Stimulated activated naive CD8-positive, alpha-beta T cell treated with anti-CD3 and anti-CD28 coated beads, Interleukin-15, amount 100 ng/mL, for 72 hours (primary cell): Measurements from ENCODE around the gene LARGE1.
A peak's percentile ranks its signal among the peaks of the same experiment; 100 is the strongest.

ENCODE experiments used
- ATAC-seq: fragments of 150-1000 bp; cut with Tn5 transposase; 2 replicates; pipeline ENCODE4 v1.10.0; 2021; ENCODE audit warnings: mild to moderate bottlenecking, moderate library complexity
- DNase-seq, 2 donors: peaks; one replicate each; pipeline ENCODE4 v3.0.0; 2021 to 2022
- H3K27ac Mint-ChIP-seq, 2 donors: one replicate each; pipeline ENCODE4 v1.8.0; 2022; ENCODE audit warnings: mild to moderate bottlenecking in 2 of 2, mixed read lengths in 2 of 2, moderate library complexity in 2 of 2
- H3K27me3 Mint-ChIP-seq: one replicate; pipeline ENCODE4 v1.8.0; 2022; ENCODE audit warnings: mixed read lengths
- H3K4me1 Mint-ChIP-seq: one replicate; pipeline ENCODE4 v1.8.0; 2022; ENCODE audit warnings: mild to moderate bottlenecking, mixed read lengths
- H3K4me3 Mint-ChIP-seq, 2 donors: one replicate each; pipeline ENCODE4 v1.8.0; 2022; ENCODE audit warnings: mild to moderate bottlenecking in 2 of 2, mixed read lengths in 2 of 2, moderate library complexity in 1 of 2
- H3K9me3 Mint-ChIP-seq, 2 donors: one replicate each; pipeline ENCODE4 v1.8.0; 2022; ENCODE audit warnings: mixed read lengths in 2 of 2

LARGE1 gene

GRCh38 chr22:33882991-33883390, 37.3 kb downstream of the LARGE1 start:
- ATAC-seq (no peak), DNase-seq (no peak)
- peaks cover 18% of the 10 kb centered on the region for H3K27me3 Mint-ChIP-seq
- no peak overlapping the region for H3K27ac Mint-ChIP-seq
- peaks cover 0 to 5% of the 10 kb centered on the region in 2 donors for H3K9me3 Mint-ChIP-seq
- H3K4me1 Mint-ChIP-seq = no peaks in the 10 kb centered on the region
- H3K4me3 Mint-ChIP-seq = no peak overlapping the region

DNA sequence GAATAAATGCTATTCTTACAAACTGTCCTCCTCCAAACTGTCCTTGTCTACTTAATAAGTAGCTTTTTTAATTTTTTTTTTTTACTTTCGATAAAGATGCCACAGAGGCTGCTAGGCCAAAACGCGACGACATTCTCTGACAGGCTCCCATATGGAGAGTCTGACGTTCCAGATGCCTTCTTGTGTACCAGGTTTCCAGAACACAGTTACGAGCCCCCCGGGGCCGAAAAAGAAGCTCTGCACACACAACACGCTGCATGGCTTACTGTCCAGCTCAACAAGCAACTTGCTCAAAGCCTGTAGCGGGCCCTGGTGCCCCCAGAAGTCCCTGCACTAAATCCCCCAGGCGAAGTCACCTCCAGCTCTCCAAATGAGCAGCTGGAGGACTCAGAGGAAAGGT, 39.3 kb downstream of the LARGE1 start:
- Mint-ChIP-seq H3K27me3 (peaks cover 18% of the 10 kb centered on the region), H3K4me1 (no peaks in the 10 kb centered on the region), H3K27ac (no peak overlapping the region), H3K9me3 (peaks cover 0 to 5% of the 10 kb centered on the region in 2 donors), H3K4me3 (no peak overlapping the region)
- DNase-seq (no peak), ATAC-seq (no peak)

- no peak overlapping the region for H3K4me3 Mint-ChIP-seq
- no peak for ATAC-seq
- no peaks in the 10 kb centered on the region for H3K4me1 Mint-ChIP-seq
- no peak overlapping the region for H3K27ac Mint-ChIP-seq
- DNase-seq = no peak
- peaks cover 0 to 5% of the 10 kb centered on the region in 2 donors for H3K9me3 Mint-ChIP-seq
- peaks cover 18% of the 10 kb centered on the region for H3K27me3 Mint-ChIP-seq
Measured at GRCh38 chr22:33879796-33880195, 40.5 kb downstream of the LARGE1 start.

- H3K4me3 Mint-ChIP-seq = no peak overlapping the region
- DNase-seq = no peak
- no peak for ATAC-seq
- no peaks in the 10 kb centered on the region for H3K9me3 Mint-ChIP-seq
- no peaks in the 10 kb centered on the region for H3K27me3 Mint-ChIP-seq
- no peaks in the 10 kb centered on the region for H3K4me1 Mint-ChIP-seq
- no peak overlapping the region for H3K27ac Mint-ChIP-seq
Measured at GRCh38 chr22:33875316-33875715, 45.0 kb downstream of the LARGE1 start.

- ATAC-seq = no peak
- no peaks in the 10 kb centered on the region for H3K27me3 Mint-ChIP-seq
- no peaks in the 10 kb centered on the region for H3K9me3 Mint-ChIP-seq
- no peak for DNase-seq
- no peaks in the 10 kb centered on the region for H3K4me1 Mint-ChIP-seq
- no peak overlapping the region for H3K27ac Mint-ChIP-seq
- H3K4me3 Mint-ChIP-seq = no peak overlapping the region
Measured at GRCh38 chr22:33874206-33874605, 46.1 kb downstream of the LARGE1 start.

- Mint-ChIP-seq H3K4me3 (no peak overlapping the region), H3K27me3 (no peaks in the 10 kb centered on the region), H3K27ac (peak overlapping the region in 1 of 2 donors; percentile 61), H3K9me3 (no peaks in the 10 kb centered on the region), H3K4me1 (no peaks in the 10 kb centered on the region)
- no peak for DNase-seq
- ATAC-seq = no peak
Measured at GRCh38 chr22:33873666-33874065, 46.6 kb downstream of the LARGE1 start.

GRCh38 chr22:33873186-33873585, 47.1 kb downstream of the LARGE1 start:
- ATAC-seq = no peak
- Mint-ChIP-seq H3K4me3 (no peak overlapping the region), H3K27ac (no peak overlapping the region), H3K4me1 (no peaks in the 10 kb centered on the region), H3K9me3 (no peaks in the 10 kb centered on the region), H3K27me3 (no peaks in the 10 kb centered on the region)
- DNase-seq = no peak

- no peak for ATAC-seq
- Mint-ChIP-seq H3K4me3 (no peak overlapping the region), H3K27ac (no peak overlapping the region), H3K4me1 (no peaks in the 10 kb centered on the region), H3K9me3 (no peaks in the 10 kb centered on the region), H3K27me3 (no peaks in the 10 kb centered on the region)
- DNase-seq = no peak
Measured at GRCh38 chr22:33871935-33872334, 48.3 kb downstream of the LARGE1 start.

DNA sequence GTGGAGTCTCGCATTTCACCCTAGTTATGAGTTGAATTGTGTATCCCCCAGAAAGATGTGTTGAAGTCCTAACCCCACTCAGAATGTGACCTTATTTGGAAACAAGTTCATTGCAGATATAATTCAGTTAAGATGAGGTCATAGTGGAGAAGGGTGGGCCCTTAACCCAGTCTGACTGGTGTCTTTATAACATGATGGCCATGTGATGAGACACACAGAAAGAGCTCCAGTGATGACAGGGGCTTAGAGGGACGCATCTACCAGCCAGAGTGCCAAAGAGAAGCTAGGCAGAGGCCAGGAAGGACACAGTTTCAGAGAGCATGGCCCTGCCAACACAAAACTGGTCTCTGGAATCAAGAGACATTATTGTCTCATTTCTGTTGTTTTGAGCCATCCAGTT, 50.3 kb downstream of the LARGE1 start:
- DNase-seq = no peak
- no peaks in the 10 kb centered on the region for H3K9me3 Mint-ChIP-seq

DNA sequence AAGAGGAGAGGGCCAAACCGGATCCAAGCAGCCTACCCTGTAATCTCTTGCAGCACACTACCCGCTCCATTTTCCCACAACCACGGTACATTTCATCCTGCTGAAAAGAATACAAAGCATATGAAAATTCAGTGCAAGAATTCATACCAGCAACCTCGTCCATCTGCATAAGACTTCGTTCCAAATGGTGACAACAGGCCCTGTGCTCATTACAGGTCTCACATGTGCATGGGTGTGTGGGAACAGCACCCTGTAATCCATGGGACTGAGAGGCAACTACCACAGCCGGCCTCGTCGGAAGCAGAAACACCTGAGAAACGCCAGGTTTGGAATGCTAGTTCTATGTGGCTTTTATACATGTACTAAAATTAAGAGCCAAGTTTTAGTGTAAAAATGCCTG, 52.3 kb downstream of the LARGE1 start:
- Mint-ChIP-seq H3K9me3 (no peaks in the 10 kb centered on the region), H3K4me1 (peaks cover 10% of the 10 kb centered on the region), H3K27ac (no peak overlapping the region), H3K4me3 (no peak overlapping the region), H3K27me3 (no peaks in the 10 kb centered on the region)
- DNase-seq = no peak
- ATAC-seq = no peak

More for the DNA sequence above, 50.3 kb downstream of the LARGE1 start:
- Mint-ChIP-seq H3K4me3 (no peak overlapping the region), H3K27me3 (no peaks in the 10 kb centered on the region), H3K27ac (no peak overlapping the region), H3K4me1 (peaks cover 4% of the 10 kb centered on the region)
- ATAC-seq = no peak

DNA sequence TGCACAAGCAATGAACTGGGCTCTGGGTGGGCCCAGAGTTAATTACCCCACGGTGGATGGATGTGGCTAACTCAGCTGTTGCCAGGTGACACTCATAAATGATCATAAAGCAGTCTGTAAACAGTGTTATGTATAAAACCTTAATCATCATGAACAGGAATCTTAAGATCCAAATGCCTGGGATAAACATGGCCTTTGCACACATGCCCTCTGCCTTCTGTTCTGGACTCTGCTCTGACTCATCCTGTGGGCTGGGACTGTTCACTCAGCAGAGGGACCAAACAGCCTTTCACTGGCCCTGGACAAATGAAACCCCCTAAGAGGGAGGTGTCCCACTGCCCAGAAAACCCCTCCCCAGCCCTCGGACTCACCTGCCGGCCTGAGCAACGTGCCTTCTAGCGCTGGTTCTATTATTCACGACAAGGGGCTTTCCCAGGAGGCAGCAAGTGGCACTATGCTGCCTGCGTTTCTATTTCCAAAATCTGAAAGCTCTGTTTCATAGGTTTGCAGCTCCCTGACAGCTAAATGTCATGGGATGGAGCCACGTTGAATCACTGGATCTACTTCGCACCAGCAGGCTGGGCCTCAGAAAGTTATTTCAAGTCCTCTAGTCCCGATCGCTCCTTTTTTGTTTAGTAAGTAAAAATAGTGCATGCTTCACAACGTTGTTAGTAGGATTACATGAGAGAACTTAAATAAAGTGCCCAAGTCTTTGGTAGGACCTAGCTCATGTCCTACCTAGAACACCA, 53.0 kb downstream of the LARGE1 start:
- Mint-ChIP-seq H3K9me3 (no peaks in the 10 kb centered on the region), H3K4me3 (no peak overlapping the region), H3K4me1 (peaks cover 10% of the 10 kb centered on the region), H3K27me3 (no peaks in the 10 kb centered on the region), H3K27ac (no peak overlapping the region)
- DNase-seq (no peak), ATAC-seq (no peak)

- no peaks in the 10 kb centered on the region for H3K27me3 Mint-ChIP-seq
- no peak for ATAC-seq
- H3K27ac Mint-ChIP-seq = no peak overlapping the region
- H3K4me1 Mint-ChIP-seq = peaks cover 10% of the 10 kb centered on the region
- no peaks in the 10 kb centered on the region for H3K9me3 Mint-ChIP-seq
- H3K4me3 Mint-ChIP-seq = no peak overlapping the region
- DNase-seq = no peak
Measured at GRCh38 chr22:33866511-33866910, 53.8 kb downstream of the LARGE1 start.

GRCh38 chr22:33865996-33866395, 54.3 kb downstream of the LARGE1 start:
- no peak overlapping the region for H3K4me3 Mint-ChIP-seq
- H3K27me3 Mint-ChIP-seq = no peaks in the 10 kb centered on the region
- no peak overlapping the region for H3K27ac Mint-ChIP-seq
- H3K4me1 Mint-ChIP-seq = peaks cover 10% of the 10 kb centered on the region
- DNase-seq = no peak
- H3K9me3 Mint-ChIP-seq = no peaks in the 10 kb centered on the region
- ATAC-seq = no peak

DNA sequence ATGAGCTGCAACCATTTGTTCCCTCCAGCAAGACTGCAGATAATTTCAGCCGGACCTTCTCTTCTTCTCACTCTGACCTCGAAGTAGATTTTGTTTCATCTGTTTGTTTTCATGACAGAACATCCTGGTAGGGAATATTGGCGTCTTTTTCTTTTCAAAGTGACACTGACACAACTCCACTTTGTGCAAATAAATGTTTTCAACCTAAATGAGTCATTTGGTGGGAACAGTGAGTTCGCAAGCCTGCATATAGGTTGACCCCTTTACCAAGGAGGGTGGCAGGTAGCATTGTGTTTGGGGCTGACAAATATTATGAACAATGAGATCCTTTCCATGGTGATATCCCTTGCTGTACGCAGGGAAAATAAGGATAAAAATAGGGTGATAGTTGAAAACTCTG, 55.0 kb downstream of the LARGE1 start:
- no peaks in the 10 kb centered on the region for H3K27me3 Mint-ChIP-seq
- DNase-seq = no peak
- no peak for ATAC-seq
- H3K4me1 Mint-ChIP-seq = peaks cover 10% of the 10 kb centered on the region
- H3K4me3 Mint-ChIP-seq = no peak overlapping the region
- H3K9me3 Mint-ChIP-seq = no peaks in the 10 kb centered on the region
- H3K27ac Mint-ChIP-seq = no peak overlapping the region

DNA sequence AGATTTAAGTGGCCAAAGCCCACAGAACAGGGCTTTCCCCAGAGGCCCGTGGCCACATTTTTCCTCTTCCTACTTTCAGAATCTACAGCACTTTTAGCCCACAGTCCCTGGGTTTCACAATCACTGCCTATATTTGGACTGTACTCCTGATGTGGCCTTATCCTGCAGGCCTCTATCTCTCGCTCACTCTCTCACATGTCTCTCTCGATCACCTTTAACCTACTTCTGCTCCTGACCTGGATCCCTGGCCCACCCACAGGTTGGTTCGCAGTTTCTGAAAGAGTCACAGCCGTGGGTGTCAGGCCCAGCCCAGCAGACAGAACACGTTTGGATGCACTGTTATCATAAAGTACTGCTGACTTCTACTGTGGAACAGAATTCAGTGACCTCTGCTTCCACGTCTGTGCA, 55.5 kb downstream of the LARGE1 start:
- H3K27me3 Mint-ChIP-seq = no peaks in the 10 kb centered on the region
- no peak overlapping the region for H3K27ac Mint-ChIP-seq
- H3K4me1 Mint-ChIP-seq = peaks cover 10% of the 10 kb centered on the region
- ATAC-seq (no peak), DNase-seq (no peak)
- H3K9me3 Mint-ChIP-seq = no peaks in the 10 kb centered on the region
- no peak overlapping the region for H3K4me3 Mint-ChIP-seq

GRCh38 chr22:33861216-33861875, 58.9 kb downstream of the LARGE1 start:
- Mint-ChIP-seq H3K27ac (no peak overlapping the region), H3K4me1 (peaks cover 10% of the 10 kb centered on the region), H3K27me3 (no peaks in the 10 kb centered on the region), H3K9me3 (no peaks in the 10 kb centered on the region), H3K4me3 (no peak overlapping the region)
- ATAC-seq (no peak), DNase-seq (no peak)

DNA sequence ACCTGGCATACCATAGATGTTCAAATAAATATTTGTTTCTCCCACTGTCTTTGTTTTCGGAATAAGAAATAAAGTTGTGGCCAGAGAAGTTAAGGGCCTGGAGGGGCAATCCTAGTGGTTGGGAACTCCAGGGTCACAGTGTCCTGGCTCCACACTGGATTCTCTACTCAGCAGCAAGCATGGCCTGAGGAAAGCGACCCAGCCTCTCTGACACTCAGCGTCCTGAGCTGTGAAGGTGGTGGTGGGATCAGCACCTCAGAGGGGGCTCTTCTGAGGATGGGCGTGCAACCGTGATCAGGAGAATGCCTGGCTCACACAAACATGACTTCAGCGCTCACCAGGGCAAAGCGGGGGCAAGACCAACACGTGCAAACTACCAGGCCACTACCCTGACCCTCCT, 59.9 kb downstream of the LARGE1 start:
- ATAC-seq = no peak
- Mint-ChIP-seq H3K27ac (no peak overlapping the region), H3K4me3 (no peak overlapping the region), H3K27me3 (no peaks in the 10 kb centered on the region), H3K9me3 (no peaks in the 10 kb centered on the region), H3K4me1 (peaks cover 10% of the 10 kb centered on the region)
- no peak for DNase-seq
